HCT116 (cell line): ENCODE data around the gene ERC1. TPM values are rescaled to one million over a fixed set of nuclear protein-coding genes. Genes with fewer than 3 reads are reported as not detected.

Experiments used
- ATAC-seq: fragments of 200-7000 bp; cut with Tn5 transposase; 2 replicates; pipeline ENCODE4 v1.9.1; 2020; ENCODE audit warnings: mild to moderate bottlenecking, moderate library complexity
- BruUV-seq: library from RNA; stranded (reverse); fragments of 400-500 nt; replicated peaks from 2 replicates; lab custom pipeline; 2021; lab: Mats Ljungman, UMichigan
- CTCF ChIA-PET: fragments of 300-600 bp; sonication (Branson Sonifier 250); formaldehyde crosslinking; loops from one replicate; lab custom pipeline; 2021; ENCODE audit warnings: antibody characterized with exemption; lab: Charles Lee
- POLR2A ChIA-PET: fragments of 300-600, 350-600 bp; sonication (Branson Sonifier 250); formaldehyde crosslinking; loops from one replicate; lab custom pipeline; 2021; ENCODE audit warnings: antibody characterized with exemption; lab: Charles Lee
- RAD21 ChIA-PET, 2 experiments: fragments of 300-600 bp; sonication (Branson Sonifier 250); formaldehyde crosslinking; loops; one replicate each; lab custom pipeline; 2023; ENCODE audit warnings: low total read pairs in 2 of 2; ENCODE audit not compliant: uncharacterized antibody in 2 of 2, unreplicated experiment in 2 of 2, low non-redundant PET in 1 of 2; lab: Charles Lee
- DNase-seq: peaks from one replicate; pipeline ENCODE4 v3.0.0-alpha.2; 2010; ENCODE audit warnings: low read depth, low spot score
- H2AFZ ChIP-seq: fragments of 200-600 bp; shearing (Covaris generic), sonication (generic); 2 replicates; pipeline ENCODE4 v1.6.1; 2017; ENCODE audit warnings: low read depth, mixed run types, mixed read lengths, antibody characterized with exemption, low read length; ENCODE audit not compliant: poor library complexity, severe bottlenecking
- H3K27ac ChIP-seq: 2 replicates; pipeline ENCODE4 v1.5.1; 2012; ENCODE audit warnings: low read depth, low read length
- H3K27me3 ChIP-seq: fragments of 200-600 bp; sonication (generic); 2 replicates; pipeline ENCODE4 v1.6.1; 2016; ENCODE audit warnings: mixed run types, low read length, mixed read lengths; ENCODE audit not compliant: insufficient read depth
- H3K36me3 ChIP-seq, 2 experiments: fragments of 200-500 bp in 1 of 2; fragments of 200-600 bp in 1 of 2; sonication (Bioruptor generic) in 1 of 2; sonication (generic) in 1 of 2; 2 replicates each; pipeline versions ENCODE4 v1.5.1 to v1.6.1; 2014 to 2016; ENCODE audit warnings: low read length in 2 of 2, inconsistent platforms in 1 of 2, mixed read lengths in 1 of 2, mixed run types in 1 of 2; ENCODE audit not compliant: insufficient read depth in 2 of 2, control insufficient read depth in 1 of 2
- H3K4me1 ChIP-seq, 2 experiments: fragments of 200-600 bp in 1 of 2; sonication (generic) in 1 of 2; 2 replicates each; pipeline versions ENCODE4 v1.5.1 to v1.6.1; 2012 to 2017; ENCODE audit warnings: low read length in 2 of 2, inconsistent platforms in 1 of 2, mild to moderate bottlenecking in 1 of 2, mixed read lengths in 1 of 2, mixed run types in 1 of 2, moderate library complexity in 1 of 2; ENCODE audit not compliant: insufficient read depth in 2 of 2, control insufficient read depth in 1 of 2
- H3K4me2 ChIP-seq: fragments of 200-600 bp; sonication (generic); 2 replicates; pipeline ENCODE4 v1.6.1; 2017; ENCODE audit warnings: mixed run types, low read length, mixed read lengths
- H3K4me3 ChIP-seq, 2 experiments: fragments of 200-600 bp in 1 of 2; sonication (generic) in 1 of 2; replicated peaks in 1 of 2; 2 replicates each; pipeline ENCODE4 v1.5.1; 2011 to 2016; ENCODE audit warnings: low read length in 2 of 2, control low read depth in 1 of 2, low read depth in 1 of 2, mild to moderate bottlenecking in 1 of 2, mixed read lengths in 1 of 2, mixed run types in 1 of 2
- H3K79me2 ChIP-seq: fragments of 200-600 bp; sonication (generic); 2 replicates; pipeline ENCODE4 v1.6.1; 2017; ENCODE audit warnings: mild to moderate bottlenecking, mixed run types, low read length, moderate library complexity, mixed read lengths; ENCODE audit not compliant: insufficient read depth
- H3K9ac ChIP-seq: fragments of 200-600 bp; sonication (generic); 2 replicates; pipeline ENCODE4 v1.6.1; 2016; ENCODE audit warnings: low read length, mixed read lengths
- H3K9me2 ChIP-seq: fragments of 200-600 bp; sonication (generic), shearing (Covaris generic); 2 replicates; pipeline ENCODE4 v1.6.1; 2017; ENCODE audit warnings: mixed run types, mild to moderate bottlenecking, moderate library complexity; ENCODE audit not compliant: insufficient read depth
- H3K9me3 ChIP-seq, 2 experiments: fragments of 200-500 bp in 1 of 2; fragments of 200-600 bp in 1 of 2; sonication (Bioruptor generic) in 1 of 2; sonication (generic) in 1 of 2; 2 replicates each; pipeline ENCODE4 v1.6.1; 2014 to 2017; ENCODE audit warnings: low read length in 2 of 2, mixed read lengths in 2 of 2, inconsistent platforms in 1 of 2, low read depth in 1 of 2, mild to moderate bottlenecking in 1 of 2, mixed run types in 1 of 2, moderate library complexity in 1 of 2; ENCODE audit not compliant: control insufficient read depth in 1 of 2, insufficient read depth in 1 of 2
- H4K20me1 ChIP-seq: fragments of 200-600 bp; sonication (generic), shearing (Covaris generic); 2 replicates; pipeline ENCODE4 v1.6.1; 2017; ENCODE audit warnings: mixed run types, mild to moderate bottlenecking, moderate library complexity; ENCODE audit not compliant: insufficient read depth
- CBX3 ChIP-seq: IDR thresholded peaks from 2 replicates; pipeline ENCODE4 v1.6.1; 2012; ENCODE audit warnings: low read depth
- CEBPB ChIP-seq: IDR thresholded peaks from 2 replicates; pipeline ENCODE4 v1.6.1; 2012; ENCODE audit warnings: low read depth
- EGR1 ChIP-seq: IDR thresholded peaks from 2 replicates; pipeline ENCODE4 v1.6.1; 2012; ENCODE audit warnings: low read depth
- FOSL1 ChIP-seq: IDR thresholded peaks from 2 replicates; pipeline ENCODE4 v1.6.1; 2012; ENCODE audit warnings: low read depth
- JUND ChIP-seq: IDR thresholded peaks from 2 replicates; pipeline ENCODE4 v1.6.1; 2012
- MAX ChIP-seq: IDR thresholded peaks from 2 replicates; pipeline ENCODE4 v1.6.1; 2012
- POLR2AphosphoS5 ChIP-seq: IDR thresholded peaks from 2 replicates; pipeline ENCODE4 v1.6.1; 2011; ENCODE audit warnings: mild to moderate bottlenecking, low read depth, low read length, moderate library complexity
- REST ChIP-seq: IDR thresholded peaks from 2 replicates; pipeline ENCODE4 v1.6.1; 2012; ENCODE audit warnings: low read depth
- SP1 ChIP-seq: IDR thresholded peaks from 2 replicates; pipeline ENCODE4 v1.6.1; 2012; ENCODE audit warnings: low read depth
- SRF ChIP-seq: IDR thresholded peaks from 2 replicates; pipeline ENCODE4 v1.6.1; 2012; ENCODE audit warnings: low read depth
- TCF7L2 ChIP-seq: IDR thresholded peaks from 2 replicates; pipeline ENCODE4 v1.7.0; 2011; ENCODE audit warnings: borderline replicate concordance, inconsistent platforms; ENCODE audit not compliant: insufficient read depth, insufficient read length; ENCODE audit errors: extremely low read depth
- intact Hi-C: fragments of 100-400 bp; cut with micrococcal nuclease; formaldehyde crosslinking; loops from 2 replicates; pipeline ENCODE4 v1.10.0; 2022
- total RNA-seq: library from RNA; stranded (reverse); gene quantifications from one replicate; pipeline ENCODE4 v1.2.1, GENCODE V29; 2021; ENCODE audit not compliant: unreplicated experiment
- TF ChIP-seq, protein P1 (sequence below), 3 experiments: fragments of 200-600 bp in 1 of 3; sonication (generic) in 1 of 3; IDR thresholded peaks in 2 of 3; conservative IDR thresholded peaks in 1 of 3; 2 replicates each; pipeline ENCODE4 v1.5.1; 2012 to 2017; ENCODE audit warnings: low read depth in 2 of 3, low read length in 2 of 3, antibody characterized with exemption in 1 of 3, borderline replicate concordance in 1 of 3, control low read depth in 1 of 3, mild to moderate bottlenecking in 1 of 3, mixed read lengths in 1 of 3, mixed run types in 1 of 3, moderate library complexity in 1 of 3; ENCODE audit not compliant: insufficient read depth in 1 of 3
- TF ChIP-seq, protein P2 (sequence below): IDR thresholded peaks from 2 replicates; pipeline ENCODE4 v1.6.1; 2012

The ERC1 gene
- total RNA-seq, 1 experiment from 2014 or later = 41.9 TPM

DNA sequence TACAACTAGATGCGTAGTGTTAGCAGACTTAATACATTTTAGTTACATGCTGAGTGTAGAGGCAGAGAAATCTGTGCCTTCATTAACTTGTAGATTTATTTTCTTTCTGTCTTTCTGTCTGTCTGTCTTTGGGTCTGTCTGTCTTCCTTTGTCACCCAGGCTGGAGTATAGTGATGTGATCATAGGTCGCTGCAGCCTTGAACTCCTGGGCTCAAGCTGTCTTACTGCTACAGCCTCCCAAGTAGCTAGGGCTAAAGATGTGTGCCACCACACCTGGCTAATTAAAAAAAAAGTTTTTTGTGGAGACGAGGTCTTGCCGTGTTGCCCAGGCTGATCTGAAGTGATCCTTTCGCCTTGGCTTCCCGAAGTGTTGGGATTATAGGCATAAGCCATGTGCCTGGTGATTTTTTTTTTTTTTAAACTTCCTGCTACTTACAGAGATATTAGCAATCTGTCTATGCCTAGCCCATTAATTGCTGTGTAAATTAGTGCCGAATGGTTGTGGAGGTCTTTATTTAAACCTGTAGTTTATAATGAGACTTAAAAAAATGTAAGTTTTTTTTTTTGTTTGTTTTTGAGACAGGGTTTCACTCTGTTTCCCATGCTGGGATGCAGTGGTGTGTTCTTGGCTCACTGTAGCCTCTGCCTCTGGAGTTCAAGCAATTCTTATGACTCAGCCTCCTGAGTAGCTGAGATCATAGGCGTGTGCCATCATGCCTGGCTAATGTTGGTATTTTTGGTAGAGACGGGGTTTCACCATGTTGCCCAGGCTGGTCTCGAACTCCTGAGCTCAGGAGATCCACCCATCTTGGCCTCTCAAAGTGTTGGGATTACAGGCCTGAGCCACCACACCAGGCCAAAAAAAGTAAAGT, 22.8 kb downstream of the ERC1 start:
- POLR2A ChIA-PET = no interaction called here
- no peaks in the 10 kb centered on the region for H3K36me3 ChIP-seq
- peaks cover 21 to 27% of the 10 kb centered on the region in 2 experiments for H3K4me1 ChIP-seq
- TF ChIP-seq CBX3 = peak; percentile 77
- peak; percentile 45; the same call in 1 of the 2 replicates for TF ChIP-seq SP1
- TF ChIP-seq JUND = peak; percentile 66
- TF ChIP-seq, protein P1, sequence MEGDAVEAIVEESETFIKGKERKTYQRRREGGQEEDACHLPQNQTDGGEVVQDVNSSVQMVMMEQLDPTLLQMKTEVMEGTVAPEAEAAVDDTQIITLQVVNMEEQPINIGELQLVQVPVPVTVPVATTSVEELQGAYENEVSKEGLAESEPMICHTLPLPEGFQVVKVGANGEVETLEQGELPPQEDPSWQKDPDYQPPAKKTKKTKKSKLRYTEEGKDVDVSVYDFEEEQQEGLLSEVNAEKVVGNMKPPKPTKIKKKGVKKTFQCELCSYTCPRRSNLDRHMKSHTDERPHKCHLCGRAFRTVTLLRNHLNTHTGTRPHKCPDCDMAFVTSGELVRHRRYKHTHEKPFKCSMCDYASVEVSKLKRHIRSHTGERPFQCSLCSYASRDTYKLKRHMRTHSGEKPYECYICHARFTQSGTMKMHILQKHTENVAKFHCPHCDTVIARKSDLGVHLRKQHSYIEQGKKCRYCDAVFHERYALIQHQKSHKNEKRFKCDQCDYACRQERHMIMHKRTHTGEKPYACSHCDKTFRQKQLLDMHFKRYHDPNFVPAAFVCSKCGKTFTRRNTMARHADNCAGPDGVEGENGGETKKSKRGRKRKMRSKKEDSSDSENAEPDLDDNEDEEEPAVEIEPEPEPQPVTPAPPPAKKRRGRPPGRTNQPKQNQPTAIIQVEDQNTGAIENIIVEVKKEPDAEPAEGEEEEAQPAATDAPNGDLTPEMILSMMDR (IDR thresholded peaks at IDR 0.05 in 2 of 3, conservative IDR thresholded peaks at IDR 0.05 in 1 of 3; ENCODE audit: borderline replicate concordance in 1 of 3, insufficient read depth in 1 of 3, low read depth in 2 of 3, low read length in 2 of 3) = no peak
- no peak for TF ChIP-seq REST
- 0 out of 2 replicates have a peak, but pooled peaks have one; percentile 14 for TF ChIP-seq CEBPB
- TF ChIP-seq POLR2AphosphoS5 = 0 out of 2 replicates have a peak, but pooled peaks have one; percentile 15
- no peak for TF ChIP-seq SRF
- no peak for TF ChIP-seq EGR1
- TF ChIP-seq MAX = peak; percentile 66
- TF ChIP-seq, protein P2, sequence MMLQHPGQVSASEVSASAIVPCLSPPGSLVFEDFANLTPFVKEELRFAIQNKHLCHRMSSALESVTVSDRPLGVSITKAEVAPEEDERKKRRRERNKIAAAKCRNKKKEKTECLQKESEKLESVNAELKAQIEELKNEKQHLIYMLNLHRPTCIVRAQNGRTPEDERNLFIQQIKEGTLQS = no peak
- TF ChIP-seq FOSL1 = peak; percentile 70
- TF ChIP-seq TCF7L2 = no peak
- peak overlapping the region; percentile 60 for H3K4me2 ChIP-seq
- H3K27ac ChIP-seq = peak overlapping the region; percentile 74
- intact Hi-C loops = no loop called here
- RAD21 ChIA-PET = no interaction called here
- H4K20me1 ChIP-seq = no peaks in the 10 kb centered on the region
- no TSS peak for BruUV-seq
- peak; percentile 66 for DNase-seq
- H3K9ac ChIP-seq = peak overlapping the region; percentile 50
- CTCF ChIA-PET = no interaction called here
- no peak overlapping the region for H2AFZ ChIP-seq
- H3K79me2 ChIP-seq = peaks cover 20% of the 10 kb centered on the region
- peak overlapping the region in 1 of 2 experiments; percentile 31; a peak in 2 of 4 replicates for H3K4me3 ChIP-seq
- no peaks in the 10 kb centered on the region for H3K27me3 ChIP-seq
- ATAC-seq = peak; percentile 98
- no peaks in the 10 kb centered on the region for H3K9me3 ChIP-seq
- H3K9me2 ChIP-seq = no peaks in the 10 kb centered on the region
